Activated CD4-positive, alpha-beta T cell treated with anti-CD3 and anti-CD28 coated beads, Interleukin-2, Interleukin-6, amounts not matched to agents 100 ng/mL and 50 ng/mL, durations not matched to agents 16 hours and 8 hours (primary cell): Measurements from ENCODE around the gene RAB6D.
"Not testable (repeated sequence)": the region's sequence is repeated elsewhere in the genome, so short reads cannot be mapped to it uniquely, and the experiment has no call there.

Source experiments
- DNase-seq: peaks from one replicate; pipeline ENCODE4 v3.0.0-alpha.2; 2020

RAB6D gene

GRCh38 chr2:131363703-131364186, at the start of gene RAB6D:
RAB6D (minus strand) TSS chr2:131364168; CDS start chr2:131363720, 448 bp downstream.
- DNase-seq, result not testable (repeated sequence)

GRCh38 chr2:131413148-131413747, 49.3 kb upstream of the RAB6D start:
- peak; percentile 72 for DNase-seq

GRCh38 chr2:131410173-131410572, 46.2 kb upstream of the RAB6D start:
- DNase-seq, result no peak

- DNase-seq, result no peak
Observed at GRCh38 chr2:131408778-131409177, 44.8 kb upstream of the RAB6D start.

GRCh38 chr2:131408207-131408606, 44.2 kb upstream of the RAB6D start:
- no peak for DNase-seq

- DNase-seq, result no peak
Observed at GRCh38 chr2:131404753-131405152, 40.8 kb upstream of the RAB6D start.

GRCh38 chr2:131402320-131403039, 38.5 kb upstream of the RAB6D start:
- DNase-seq, result no peak

- DNase-seq, result no peak
Observed at GRCh38 chr2:131400849-131401248, 36.9 kb upstream of the RAB6D start.

- not testable (repeated sequence) for DNase-seq
Observed at GRCh38 chr2:131400441-131400840, 36.5 kb upstream of the RAB6D start.

GRCh38 chr2:131396209-131396608, 32.2 kb upstream of the RAB6D start:
- DNase-seq, result not testable (repeated sequence)

GRCh38 chr2:131395024-131395645, 31.2 kb upstream of the RAB6D start:
- not testable (repeated sequence) for DNase-seq

GRCh38 chr2:131394147-131394931, 30.4 kb upstream of the RAB6D start:
- DNase-seq, result peak; percentile 27

GRCh38 chr2:131391953-131392352, 28.0 kb upstream of the RAB6D start:
- not testable (repeated sequence) for DNase-seq

GRCh38 chr2:131391471-131391870, 27.5 kb upstream of the RAB6D start:
- not testable (repeated sequence) for DNase-seq

- DNase-seq, result not testable (repeated sequence)
Observed at GRCh38 chr2:131390495-131391130, 26.6 kb upstream of the RAB6D start.

GRCh38 chr2:131389657-131390056, 25.7 kb upstream of the RAB6D start:
- DNase-seq, result no peak

GRCh38 chr2:131388834-131389233, 24.9 kb upstream of the RAB6D start:
- DNase-seq, result not testable (repeated sequence)

GRCh38 chr2:131373111-131373510, 9.1 kb upstream of the RAB6D start:
- not testable (repeated sequence) for DNase-seq

- DNase-seq, result no peak
Observed at GRCh38 chr2:131369954-131370353, 6.0 kb upstream of the RAB6D start.

- DNase-seq, result not testable (repeated sequence)
Observed at GRCh38 chr2:131368493-131369066, 4.6 kb upstream of the RAB6D start.

GRCh38 chr2:131367352-131367751, 3.4 kb upstream of the RAB6D start:
- DNase-seq, result no peak

GRCh38 chr2:131366643-131367042, 2.7 kb upstream of the RAB6D start:
- no peak for DNase-seq
